ENCODE measurements around the gene TOMM22.
"Not testable (repeated sequence)": the region's sequence is repeated elsewhere in the genome, so short reads cannot be mapped to it uniquely, and the experiment has no call there.

The TOMM22 gene

DNA sequence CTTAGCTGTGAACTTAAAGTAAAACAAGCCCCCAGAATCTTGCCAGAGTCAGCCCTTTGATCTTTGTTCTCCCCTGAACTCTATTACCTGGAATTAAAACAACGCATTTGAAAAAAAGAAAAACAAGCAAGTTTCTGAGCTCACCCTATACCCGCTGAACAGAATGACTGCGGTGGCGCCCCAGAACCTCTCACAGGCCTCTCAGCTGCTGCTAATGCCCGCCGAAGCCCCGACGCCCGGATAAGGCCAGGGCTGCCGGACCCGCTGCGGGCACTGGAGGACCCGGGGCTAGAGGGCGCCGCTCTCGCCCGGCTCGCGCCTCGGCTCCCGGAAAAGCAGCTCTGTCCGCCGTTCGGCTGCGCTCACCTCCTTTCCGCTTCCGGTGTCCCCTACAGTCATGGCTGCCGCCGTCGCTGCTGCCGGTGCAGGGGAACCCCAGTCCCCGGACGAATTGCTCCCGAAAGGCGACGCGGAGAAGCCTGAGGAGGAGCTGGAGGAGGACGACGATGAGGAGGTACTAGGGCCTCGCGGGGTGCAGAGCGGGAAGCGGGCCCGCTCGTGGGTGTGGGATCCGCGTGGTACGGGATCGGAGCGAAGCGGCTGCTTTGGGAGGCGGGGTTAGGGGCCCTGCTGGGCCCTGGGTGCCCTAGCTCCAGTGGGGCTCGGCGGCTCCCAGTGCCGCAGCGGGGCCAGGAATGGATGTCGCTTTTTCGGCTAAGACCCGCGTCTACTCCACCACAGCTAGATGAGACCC lies at the start of gene TOMM22:
Gene TOMM22, plus strand, starts transcription at position 376 of the 754 bp plus-strand sequence. Its CDS starts 22 bp downstream, at position 398.
- peak; percentile 71 for DNase-seq (ENCODE audit: low read depth, low spot score)

DNA sequence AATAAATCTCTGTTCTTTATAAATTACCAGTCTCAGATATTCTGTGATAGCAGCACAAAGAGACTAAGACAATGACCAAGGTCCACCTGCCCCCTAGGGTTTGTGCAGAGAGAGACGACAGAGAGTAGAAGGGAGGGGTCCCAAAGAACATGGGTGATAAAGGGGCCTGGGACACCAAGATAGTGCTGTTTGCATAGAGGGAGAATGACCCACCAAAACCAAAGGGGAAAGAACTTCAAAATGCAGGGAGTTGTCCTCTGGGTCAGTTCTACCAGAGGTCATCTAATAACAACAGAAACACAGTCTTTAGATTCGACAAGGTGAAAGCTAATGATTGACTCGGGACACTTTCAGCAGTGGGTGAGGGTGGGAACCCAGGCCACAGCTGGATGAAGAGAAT lies 49.2 kb upstream of the TOMM22 start:
- DNase-seq (ENCODE audit: low read depth, low spot score): no peak

DNA sequence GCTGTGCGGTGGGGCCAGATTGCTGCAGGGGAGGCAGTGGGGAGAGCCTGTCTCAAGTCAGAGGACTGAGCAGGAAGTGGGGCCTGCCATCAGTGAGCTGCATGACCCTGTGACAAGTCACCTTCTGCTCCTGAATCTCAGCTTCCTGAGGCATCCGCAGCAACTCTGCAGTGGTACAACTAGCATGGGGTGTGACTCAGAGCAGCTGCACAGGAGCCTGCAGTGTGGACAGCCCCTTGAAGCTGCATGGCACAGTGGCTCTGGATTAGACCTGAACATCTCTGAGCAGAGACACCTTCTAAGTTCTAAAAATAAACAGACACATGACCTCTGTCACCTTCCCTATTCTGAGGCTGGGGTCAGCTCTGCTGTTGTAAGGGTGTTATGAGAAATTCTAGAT lies 43.5 kb upstream of the TOMM22 start:
- no peak for DNase-seq (ENCODE audit: low read depth, low spot score)

DNA sequence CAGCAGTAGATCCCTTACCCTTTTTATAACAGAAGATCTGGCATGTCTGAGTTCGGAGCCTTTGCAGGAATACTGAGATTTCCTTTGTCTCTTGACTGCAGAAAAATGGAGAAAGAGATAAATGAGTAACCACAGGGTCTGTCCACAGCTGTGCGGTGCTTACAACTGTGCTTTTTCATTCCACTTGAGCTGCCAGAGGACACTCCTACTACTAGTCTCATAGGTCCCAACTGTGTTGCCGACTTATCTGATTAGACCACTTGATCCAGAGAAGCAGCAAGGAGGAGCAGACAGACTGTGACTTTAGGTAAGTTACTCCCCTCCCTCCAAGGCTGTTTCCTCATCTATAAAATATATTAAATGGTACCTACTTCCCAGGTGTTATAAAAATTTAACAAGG lies 43.0 kb upstream of the TOMM22 start:
- no peak for DNase-seq (ENCODE audit: low read depth, low spot score)

DNA sequence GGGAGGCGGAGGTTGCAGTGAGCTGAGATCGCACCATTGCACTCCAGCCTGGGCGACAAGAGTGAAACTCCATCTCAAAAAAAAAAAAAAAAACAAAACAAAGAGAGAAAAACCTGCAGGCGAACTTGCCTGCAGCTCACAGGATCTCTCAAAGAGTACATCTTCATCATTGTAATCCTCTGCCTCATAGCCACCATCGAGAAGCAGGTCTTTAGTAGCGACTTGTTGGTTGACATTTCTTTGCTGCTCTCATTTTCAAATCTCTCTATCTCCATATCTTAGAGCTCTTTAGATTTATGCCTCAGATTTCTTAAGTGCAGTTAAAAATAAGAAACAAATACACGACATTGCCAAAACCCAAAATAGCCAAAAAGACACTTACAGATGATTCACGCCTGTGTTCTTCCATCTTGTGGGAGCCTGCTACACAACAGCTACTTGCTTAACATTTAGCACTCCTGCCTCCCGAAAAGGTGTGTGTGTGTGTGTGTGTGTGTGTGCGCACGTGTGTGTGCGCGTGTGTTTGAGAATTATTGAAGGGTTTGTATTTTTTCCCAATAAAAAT lies 40.2 kb upstream of the TOMM22 start:
- no peak for DNase-seq (ENCODE audit: low read depth, low spot score)

DNA sequence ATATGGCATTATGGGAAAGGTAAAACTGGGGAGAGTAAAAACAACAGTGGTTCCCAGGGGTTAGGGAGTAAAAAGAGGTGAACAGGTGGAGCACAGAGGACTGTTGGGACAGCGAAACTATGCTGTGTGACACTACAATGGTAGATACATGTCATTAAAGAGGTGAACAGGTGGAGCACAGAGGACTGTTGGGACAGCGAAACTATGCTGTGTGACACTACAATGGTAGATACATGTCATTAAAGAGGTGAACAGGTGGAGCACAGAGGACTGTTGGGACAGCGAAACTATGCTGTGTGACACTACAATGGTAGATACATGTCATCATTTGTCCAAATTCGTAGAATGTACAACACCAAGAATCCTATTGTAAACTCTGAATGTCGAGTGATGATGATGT lies 37.5 kb upstream of the TOMM22 start:
- not testable (repeated sequence) for DNase-seq (ENCODE audit: low read depth, low spot score)

DNA sequence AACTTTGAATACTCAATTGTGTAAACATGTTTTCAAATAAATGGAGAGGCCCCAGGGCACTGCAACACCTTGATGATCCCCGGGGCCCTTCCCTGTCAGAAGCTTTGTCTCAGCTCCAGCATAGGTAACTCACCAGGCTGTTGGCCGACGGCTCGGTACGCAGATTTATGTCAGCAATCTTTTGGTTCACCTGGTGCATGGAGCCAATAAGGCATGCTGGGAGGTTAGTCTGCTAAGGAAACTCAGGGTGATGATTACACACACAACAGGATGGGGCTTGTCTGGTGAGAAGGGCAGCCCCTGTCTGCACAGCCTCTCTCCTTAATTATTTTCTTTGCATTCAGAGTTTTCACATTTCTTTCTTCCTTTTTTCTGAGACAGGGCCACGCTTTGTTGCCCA lies 36.3 kb upstream of the TOMM22 start:
- no peak for DNase-seq (ENCODE audit: low read depth, low spot score)

DNA sequence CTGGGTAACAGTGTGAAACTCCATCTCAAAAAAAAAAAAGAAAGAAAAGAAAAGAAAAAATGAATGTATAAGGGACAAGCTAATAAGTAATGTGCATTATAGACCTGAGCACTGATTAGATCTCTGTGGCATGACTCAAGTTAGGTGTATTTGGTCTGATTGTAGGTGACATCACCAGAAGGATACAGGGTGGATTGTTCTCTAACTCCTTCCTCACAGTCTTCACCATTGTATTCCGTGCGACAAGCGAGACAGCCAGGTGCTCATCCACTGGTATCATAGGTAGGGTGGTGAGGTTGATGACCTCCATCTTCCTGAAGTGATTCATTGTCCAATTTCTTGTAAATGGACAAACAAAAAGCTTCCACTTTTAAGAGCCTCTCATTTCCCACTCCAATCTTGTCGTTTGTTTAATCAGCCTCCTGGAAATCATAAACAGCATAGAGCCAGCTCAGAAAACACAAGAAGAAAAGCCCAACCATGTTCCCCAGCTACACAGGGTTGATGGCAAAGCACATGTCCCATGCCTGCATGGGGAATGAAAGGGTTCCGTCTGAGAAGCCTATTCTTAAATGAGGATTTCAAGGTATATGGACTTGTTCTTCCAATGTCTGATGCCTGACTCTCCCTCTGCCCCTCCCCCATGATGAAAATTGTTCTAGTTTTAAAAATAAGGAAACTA lies 31.8 kb upstream of the TOMM22 start:
- DNase-seq (ENCODE audit: low read depth, low spot score): no peak

DNA sequence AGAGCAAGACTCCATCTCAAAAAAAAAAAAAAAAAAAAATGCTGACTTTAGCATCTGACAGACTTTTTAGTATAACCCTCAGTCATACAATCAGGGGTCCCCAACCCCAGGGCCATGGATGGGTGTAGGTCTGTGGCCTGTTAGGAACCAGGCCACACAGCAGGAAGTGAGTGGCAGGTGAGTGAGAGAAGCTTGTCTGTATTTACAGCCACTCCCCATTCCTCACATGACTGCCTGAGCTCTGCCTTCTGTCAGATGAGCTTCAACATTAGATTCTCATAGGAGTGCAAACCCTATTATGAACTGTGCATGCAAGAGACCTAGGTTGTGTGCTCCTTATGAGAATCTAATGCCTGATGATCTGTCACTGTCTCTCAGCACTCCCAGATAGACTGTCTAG lies 28.9 kb upstream of the TOMM22 start:
- DNase-seq (ENCODE audit: low read depth, low spot score): no peak

DNA sequence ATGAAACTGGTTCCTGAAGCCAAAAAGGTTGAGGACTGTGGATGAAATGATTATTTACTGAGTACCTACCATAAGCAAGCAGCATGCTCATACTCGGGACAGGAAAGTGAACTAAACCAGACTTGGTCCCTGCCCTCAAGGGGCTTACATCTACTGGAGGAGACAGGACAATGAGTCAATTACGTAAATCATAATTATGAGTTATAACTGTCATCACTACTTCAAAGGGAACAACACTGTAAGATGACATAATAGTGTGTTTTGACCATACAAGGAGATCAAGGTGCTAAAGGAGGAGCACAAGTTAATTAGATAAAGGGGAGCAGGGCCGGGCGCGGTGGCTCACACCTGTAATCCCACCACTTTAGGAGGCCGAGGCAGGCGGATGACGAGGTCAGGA lies 28.0 kb upstream of the TOMM22 start:
- DNase-seq (ENCODE audit: low read depth, low spot score): no peak

DNA sequence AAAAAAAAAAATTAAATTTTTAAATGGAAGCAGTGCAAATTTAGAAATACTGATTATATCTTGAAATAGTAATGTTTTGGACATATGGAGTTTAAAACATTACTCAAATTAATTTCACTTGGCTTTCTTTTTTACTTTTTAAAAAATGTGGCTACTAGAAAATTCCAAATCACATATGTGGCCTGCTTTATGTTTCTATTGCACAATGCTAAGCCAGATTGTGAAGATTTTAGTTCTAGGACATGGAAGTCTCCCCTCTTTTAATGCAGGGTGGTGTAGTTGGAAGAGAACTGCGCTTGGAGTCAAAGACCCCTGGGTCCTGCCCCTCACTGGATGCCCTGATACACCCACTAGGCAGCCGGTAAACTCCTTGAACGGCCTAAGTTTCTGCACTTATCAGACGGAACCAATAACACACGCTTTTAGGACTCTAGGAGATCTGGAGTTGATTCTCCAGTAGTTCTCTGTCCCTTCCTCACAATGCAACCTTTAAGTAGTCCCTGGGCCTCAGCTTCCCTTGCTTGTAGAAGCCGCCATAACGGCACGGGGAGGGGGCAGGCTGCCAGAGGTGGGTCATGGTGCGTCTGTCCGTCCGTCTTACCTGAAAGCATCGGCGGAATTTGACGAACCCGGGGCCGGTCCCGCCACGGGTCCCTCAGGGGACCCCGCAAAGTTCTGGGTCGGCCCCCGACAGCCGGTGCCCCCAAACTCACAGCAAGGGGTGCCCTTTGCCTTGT lies 26.1 kb upstream of the TOMM22 start:
- DNase-seq (ENCODE audit: low read depth, low spot score): no peak

DNA sequence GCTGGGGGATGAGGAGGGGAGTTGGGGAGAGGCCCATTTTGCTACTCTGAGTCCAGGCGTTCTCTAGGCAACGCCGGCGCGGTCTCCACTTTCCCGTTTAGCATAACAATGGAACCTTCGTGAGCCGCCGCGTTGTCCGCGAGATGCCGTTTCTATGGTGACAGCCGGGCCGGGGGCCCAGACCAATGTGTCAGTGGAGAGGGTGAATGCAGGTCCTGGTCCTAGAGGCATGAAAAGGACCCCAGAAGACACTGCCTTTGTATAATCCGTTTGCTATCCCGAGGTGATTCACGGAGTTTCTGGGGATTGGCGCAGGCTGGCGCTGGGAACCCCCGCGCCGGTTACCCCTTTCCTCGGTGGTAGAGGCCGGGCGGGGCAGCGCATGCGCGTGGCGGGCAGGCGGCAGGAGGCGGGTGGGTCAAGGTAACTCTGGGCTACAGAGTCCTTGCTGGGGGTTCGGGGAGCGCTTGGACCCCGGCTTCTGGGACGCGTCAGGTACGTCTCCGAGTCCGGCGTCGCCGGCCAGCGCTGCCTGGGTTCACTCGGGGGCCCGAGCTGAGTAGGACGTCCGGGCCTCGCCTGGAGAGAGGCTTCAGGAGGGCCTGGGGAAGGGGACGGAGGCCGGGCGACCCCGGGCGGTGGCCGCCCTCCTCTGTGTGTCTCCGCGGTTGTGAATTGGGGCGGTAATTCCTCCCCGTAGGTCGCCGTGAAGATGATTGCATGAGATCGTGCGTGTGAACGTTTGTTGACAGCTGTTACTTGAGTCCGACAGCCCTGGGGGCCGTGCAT lies 25.3 kb upstream of the TOMM22 start, which contains the start of the genes CBY1 and FAM227A:
Gene CBY1, plus strand, starts transcription at position 383 of the 789 bp plus-strand sequence. CDS start 11,417 bp downstream, outside the sequence.
Gene FAM227A, minus strand, starts transcription at position 137 of the 789 bp plus-strand sequence. CDS start 6,224 bp downstream, outside the sequence.
- DNase-seq (ENCODE audit: low read depth, low spot score): peak; percentile 73

DNA sequence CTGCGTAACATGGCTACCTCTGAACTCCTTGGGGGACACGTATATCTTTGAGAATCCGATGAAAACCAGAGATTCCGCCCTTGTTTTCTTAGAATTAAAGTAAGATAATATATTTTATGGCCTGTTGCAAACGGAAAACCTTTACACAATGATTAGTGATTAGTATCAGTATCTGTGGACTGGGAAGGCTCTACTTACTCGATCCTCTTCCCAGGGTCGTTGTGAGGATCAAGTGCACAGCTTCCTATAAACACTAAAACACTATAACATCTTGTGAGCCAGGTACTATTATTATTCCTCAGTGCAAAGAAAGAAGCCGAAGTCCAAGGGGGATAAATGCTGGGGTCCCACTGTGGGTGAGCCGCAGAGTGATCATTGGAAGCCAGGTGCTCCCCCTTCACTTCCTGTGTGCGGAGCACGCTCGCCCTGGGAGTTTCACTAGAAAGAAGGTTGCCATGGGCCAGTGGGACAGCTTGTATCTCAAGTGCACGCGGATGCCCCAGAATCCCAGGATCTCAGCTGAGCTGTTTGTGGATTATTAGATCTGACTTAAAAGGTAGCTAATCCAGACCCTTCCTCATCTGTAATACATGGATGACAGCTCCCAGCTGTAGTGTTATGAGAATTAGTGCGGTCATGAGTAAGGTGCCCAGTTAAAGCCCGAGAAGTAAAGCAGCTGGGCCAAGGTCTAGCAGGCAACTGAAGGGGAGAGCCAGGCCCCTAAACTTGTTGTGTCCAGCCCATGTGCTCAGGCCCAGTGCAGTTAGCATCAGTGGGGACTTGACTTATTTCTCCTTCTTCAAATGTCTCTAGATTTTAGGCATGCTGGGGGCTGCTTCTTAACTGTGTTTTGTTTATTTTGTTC lies 24.5 kb upstream of the TOMM22 start:
- no peak for DNase-seq (ENCODE audit: low read depth, low spot score)

DNA sequence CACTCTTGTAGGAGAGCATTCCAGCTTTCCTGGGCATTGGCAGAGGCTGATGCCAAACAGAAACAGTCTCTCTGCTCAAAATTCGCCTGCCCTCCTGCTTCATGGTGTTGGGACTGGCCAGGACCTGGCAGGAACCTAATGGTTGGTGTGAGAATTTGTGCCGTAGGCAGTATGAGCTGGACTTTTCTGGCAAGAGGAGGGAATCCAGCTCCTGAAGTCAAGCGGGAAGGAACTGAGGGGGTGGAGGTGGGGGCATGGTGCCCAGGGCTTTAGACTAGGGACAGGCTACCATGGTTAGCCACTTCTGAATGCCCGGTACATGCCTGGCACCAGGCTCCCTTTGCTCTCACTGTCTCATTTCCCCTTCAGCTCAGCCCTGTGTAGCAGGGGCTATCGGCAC lies 6.9 kb upstream of the TOMM22 start:
- DNase-seq (ENCODE audit: low read depth, low spot score): no peak

DNA sequence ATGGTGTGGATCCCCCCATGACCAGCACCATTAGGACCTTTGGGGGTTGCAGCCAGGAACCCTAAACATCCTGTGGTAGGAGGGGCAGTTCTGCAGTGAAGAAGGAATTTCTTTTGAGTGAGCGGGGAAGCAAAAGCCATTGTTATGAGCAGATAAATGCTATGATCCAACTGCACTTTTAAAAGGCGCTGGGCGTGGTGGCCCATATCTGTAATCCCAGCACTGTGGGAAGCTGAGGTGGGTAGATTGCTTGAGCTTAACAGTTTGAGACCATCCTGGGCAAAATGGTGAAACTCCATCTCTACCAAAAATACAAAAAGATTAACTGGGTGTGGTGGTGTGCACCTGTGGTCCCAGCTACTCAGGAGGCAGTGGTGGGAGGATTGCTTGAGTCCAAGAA lies 5.9 kb upstream of the TOMM22 start:
- DNase-seq (ENCODE audit: low read depth, low spot score): no peak

DNA sequence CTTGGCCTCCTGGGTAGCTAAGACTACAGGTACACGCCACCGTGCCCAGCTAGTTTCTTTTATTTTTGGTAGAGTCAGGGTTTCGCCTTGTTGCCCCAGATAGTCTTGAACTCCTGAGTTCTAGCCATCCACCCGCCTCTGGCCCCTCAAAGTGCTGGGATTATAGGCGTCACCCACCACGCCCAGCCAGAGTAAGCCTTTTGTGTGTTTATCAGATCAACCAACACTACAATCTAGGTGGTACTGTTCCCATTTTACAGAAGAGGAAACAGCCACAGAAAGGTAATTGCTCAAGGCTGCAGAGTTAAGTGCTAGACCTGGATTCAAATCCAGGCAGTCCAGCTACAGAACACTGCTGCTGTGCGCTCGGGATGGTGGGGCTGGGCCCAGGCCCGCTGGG lies 3.1 kb downstream of the TOMM22 start:
- DNase-seq (ENCODE audit: low read depth, low spot score): no peak

DNA sequence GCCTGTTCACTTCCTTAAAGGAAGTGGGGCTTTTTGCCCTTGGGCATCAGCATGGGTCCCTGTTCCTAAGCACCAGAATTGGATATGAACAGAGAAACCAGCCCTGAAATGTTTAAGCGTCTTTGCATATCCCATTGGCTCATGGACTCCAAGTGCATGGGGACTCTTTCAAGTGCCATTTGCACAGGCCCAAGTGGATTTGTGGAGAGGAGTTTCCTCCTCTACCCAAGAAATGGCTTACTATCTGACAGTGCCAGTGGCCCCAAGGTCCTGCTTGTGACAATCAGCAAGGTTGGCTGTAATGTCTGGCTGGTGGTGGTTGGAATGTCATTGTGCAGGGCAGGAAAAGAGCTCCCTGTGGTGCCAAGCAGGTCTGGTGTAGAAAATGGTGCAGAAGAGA lies 4.0 kb downstream of the TOMM22 start:
- DNase-seq (ENCODE audit: low read depth, low spot score): no peak

DNA sequence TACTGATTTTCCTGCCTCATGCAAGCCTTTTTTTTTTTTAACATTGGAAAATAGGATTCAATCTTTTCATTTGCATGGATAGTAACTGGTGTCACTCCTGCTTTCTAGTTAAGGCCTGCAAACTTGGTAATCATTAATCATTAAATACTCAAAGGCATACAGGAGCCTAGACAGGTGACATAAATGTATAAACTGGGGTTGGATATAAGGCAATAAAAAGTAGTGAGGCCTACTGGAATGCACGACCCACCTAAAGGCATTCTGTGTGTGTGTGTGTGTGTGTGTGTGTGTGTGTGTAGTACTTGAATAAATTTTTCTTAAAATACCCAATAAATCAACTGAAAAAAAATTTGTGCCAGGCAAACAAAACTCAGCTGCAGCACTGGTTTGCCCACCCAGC lies 7.9 kb downstream of the TOMM22 start:
- no peak for DNase-seq (ENCODE audit: low read depth, low spot score)

DNA sequence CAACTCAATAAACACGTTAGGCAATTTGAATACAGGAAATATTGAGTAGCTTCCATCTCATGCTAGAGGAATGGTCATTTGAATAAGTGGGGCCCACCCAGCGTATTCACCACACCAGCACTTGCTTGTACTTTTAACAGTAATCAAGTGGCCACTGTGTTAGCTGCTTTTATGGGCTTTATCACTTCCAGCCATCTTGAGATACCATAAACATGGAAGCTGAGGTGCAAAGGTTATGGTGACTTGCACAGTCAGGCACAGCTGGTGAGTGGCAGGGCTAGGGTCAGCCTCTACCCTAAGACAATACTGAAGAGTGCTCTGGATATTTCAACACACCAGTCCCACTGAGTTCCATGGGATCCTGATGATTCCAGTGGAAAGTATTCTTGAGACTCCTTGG lies 12.3 kb downstream of the TOMM22 start:
- no peak for DNase-seq (ENCODE audit: low read depth, low spot score)

DNA sequence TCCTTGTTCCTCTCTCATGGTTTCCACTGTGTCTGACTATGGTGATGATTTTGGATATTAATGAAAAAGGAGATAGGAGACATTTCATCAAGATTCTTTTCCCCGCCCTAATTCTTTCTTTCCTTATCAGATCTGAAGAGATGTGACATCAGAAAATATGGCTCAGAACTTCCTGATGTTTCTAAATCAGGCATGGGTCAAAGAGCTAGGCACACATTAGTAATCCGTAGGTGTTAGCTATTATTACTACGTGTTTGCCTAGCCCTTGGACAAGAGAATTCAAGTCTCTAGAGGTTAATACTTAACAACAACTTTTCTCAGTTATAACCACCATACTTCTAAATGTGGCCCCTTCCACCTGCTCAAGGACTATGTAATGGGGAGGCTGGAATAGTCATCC lies 13.2 kb downstream of the TOMM22 start:
- no peak for DNase-seq (ENCODE audit: low read depth, low spot score)
